ENCODE data around the gene SRSF8.
"Not testable (repeated sequence)": the region's sequence is repeated elsewhere in the genome, so short reads cannot be mapped to it uniquely, and the experiment has no call there.

Gene SRSF8

DNA sequence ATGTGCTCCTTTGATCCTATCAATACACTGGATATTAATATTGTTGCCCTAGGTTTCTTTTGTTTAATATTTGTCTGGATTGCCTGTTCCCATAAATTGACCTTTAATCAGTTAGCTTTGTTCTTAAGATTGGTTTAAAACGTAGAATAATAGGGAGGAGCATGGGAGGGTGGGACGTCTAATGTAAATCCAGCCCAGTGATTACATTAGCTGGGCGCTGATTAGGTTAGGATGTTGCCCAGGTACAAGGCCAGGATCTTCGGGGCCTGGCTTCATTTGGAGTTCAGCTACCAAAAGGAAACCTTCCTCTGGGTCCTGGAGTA, at the start of gene SRSF8:
Gene SRSF8, plus strand, starts transcription at position 204 of the 323 bp plus-strand sequence. CDS start 308 bp downstream, outside the sequence.
- DNase-seq, result no peak

GRCh38 chr11:95021468-95021867, 45.3 kb upstream of the SRSF8 start:
- DNase-seq, result not testable (repeated sequence)

- DNase-seq, result no peak
Observed at GRCh38 chr11:95024958-95025357, 41.8 kb upstream of the SRSF8 start, which contains the start of gene KDM4E. Gene KDM4E, plus strand, starts transcription at chr11:95025258. Its CDS starts 300 bp downstream, at chr11:95025558.

DNA sequence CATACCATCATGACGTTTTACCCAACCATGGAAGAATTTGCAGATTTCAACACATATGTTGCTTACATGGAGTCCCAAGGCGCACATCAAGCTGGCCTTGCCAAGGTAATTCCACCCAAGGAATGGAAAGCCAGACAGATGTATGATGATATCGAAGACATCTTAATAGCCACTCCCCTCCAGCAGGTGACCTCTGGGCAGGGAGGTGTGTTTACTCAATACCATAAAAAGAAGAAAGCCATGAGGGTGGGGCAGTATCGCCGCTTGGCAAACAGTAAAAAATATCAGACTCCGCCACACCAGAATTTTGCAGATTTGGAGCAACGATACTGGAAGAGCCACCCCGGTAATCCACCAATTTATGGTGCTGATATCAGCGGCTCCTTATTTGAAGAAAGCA, 41.1 kb upstream of the SRSF8 start:
- not testable (repeated sequence) for DNase-seq

- DNase-seq, result no peak
Observed at GRCh38 chr11:95028357-95028756, 38.4 kb upstream of the SRSF8 start.

- no peak for DNase-seq
Observed at GRCh38 chr11:95033051-95033450, 33.7 kb upstream of the SRSF8 start.

DNA sequence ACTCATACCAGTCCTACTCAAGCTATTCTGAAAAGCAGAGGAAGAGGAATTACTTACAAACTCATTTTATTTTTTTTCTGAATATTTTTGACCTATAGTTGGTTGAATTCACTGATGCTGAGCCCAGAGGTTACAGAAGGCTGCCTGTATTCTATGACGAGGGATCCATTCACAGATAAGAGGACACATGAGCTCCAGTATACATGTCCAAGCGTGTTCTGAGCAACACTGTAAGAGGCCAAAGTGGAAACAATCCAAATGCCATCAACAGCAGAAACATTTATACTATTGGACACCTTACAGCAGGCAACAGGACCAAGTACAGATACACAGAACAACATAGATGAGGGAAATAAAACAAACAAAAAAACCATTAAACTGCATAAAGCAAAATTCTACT, 31.4 kb upstream of the SRSF8 start:
- DNase-seq, result no peak

- not testable (repeated sequence) for DNase-seq
Observed at GRCh38 chr11:95037356-95038035, 29.2 kb upstream of the SRSF8 start.

DNA sequence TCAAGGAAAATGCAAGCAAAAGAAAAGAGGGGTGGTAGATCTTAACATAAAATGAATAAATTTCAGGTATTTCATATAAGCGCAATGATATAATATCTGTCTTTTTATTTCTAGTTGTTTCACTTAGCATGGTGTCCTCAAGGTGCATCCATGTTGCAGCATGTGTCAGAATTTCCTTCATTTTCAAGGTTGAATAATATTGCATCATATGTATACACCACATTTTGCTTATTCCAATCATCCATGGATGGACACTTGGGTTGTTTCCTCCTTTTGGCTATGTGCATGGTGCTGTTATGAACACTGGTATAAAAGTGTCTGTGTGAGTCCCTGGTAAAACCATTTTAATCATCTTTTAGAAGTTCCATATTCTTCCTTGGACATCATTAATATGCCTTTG, 24.5 kb upstream of the SRSF8 start:
- no peak for DNase-seq

DNA sequence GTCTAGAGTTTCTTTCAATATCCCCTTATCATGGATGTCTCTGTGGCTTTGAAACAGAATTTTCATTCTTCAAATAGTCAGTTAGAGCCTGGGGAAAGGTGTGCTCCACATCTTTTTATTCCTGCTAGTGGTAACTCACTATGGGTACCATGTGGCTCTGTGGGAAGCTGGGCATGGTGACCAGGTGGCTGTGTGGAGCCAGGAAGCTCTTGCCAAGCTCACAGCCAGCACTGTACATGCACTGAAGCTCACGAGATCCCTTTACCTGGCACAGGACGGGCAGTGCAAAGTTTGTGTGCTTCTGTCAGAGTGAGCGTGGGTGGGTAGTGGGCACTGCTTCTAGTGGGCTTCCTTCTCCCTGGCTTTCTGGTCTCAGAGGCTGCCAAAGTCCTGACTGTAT, 23.8 kb upstream of the SRSF8 start:
- DNase-seq, result no peak

- no peak for DNase-seq
Observed at GRCh38 chr11:95044010-95044409, 22.7 kb upstream of the SRSF8 start.

GRCh38 chr11:95045812-95046211, 20.9 kb upstream of the SRSF8 start:
- DNase-seq, result no peak

DNA sequence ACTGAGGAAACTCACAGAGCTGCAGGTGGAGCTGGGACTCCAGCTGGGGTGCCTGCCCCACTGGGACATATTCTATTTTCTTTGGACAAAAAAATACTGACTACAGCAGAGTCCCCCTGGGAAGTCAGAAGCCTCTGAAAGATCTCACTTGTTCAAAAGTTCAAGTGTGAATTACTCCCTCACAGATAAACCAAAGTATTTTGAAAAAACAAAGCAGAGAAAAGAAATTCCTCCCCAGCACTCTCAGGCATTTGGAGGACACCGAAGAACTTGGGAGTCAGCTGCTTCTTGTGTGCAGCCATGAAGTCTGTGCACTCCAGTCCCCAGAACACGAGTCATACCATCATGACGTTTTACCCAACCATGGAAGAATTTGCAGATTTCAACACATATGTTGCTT, 17.6 kb upstream of the SRSF8 start, which contains the start of gene KDM4F:
Gene KDM4F, plus strand, starts transcription at position 301 of the 400 bp plus-strand sequence.
- not testable (repeated sequence) for DNase-seq

- DNase-seq, result no peak
Observed at GRCh38 chr11:95050595-95051202, 16.0 kb upstream of the SRSF8 start.

DNA sequence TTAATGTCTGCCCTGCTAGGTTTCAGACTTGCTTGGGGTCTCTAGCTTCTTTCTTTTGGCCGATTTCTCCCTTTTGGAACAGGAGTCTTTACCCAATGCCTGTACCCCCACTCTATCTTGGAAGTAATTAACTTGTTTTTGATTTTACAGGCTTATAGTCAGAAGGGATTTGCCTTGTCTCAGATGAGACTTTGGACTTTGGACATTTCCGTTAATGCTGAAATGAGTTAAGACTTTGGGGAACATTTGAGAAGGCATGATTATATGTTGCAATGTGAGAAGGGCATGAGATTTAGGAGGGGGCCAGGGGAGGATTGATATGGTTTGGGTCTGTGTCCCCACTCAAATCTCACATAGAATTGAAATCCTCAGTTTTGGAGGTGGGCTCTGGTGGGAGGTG, 12.4 kb upstream of the SRSF8 start:
- no peak for DNase-seq

DNA sequence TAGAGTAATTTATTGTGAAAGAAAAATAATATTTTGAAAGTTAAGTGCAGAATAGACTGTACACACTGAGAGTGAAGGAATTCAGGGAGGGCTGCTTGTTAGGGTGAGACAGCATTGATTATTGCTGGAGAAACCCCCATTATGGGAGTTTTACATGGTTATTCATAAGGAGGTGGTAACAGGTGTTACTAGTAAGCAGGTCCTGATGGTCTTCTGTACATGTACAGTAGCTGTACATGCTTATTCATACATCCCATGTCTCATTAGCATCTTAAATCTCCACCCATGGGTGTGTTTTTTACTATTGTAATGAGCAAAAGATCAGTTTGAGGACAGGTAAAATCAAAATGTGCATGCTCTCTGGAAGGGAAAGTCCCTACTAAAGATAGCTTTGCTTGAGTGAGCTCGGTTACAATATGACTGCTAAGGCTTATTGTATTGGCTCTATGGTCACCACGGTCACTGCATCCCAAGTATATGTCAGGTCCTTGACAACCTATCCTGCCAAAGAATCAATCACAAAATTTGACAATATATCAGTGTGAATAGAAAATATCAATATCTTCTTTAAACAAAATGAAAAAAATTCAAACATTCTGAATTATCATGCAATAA, 11.3 kb upstream of the SRSF8 start:
- DNase-seq, result no peak

GRCh38 chr11:95057959-95058358, 8.8 kb upstream of the SRSF8 start:
- DNase-seq, result no peak

GRCh38 chr11:95058621-95059020, 8.1 kb upstream of the SRSF8 start:
- DNase-seq, result no peak

GRCh38 chr11:95059046-95059445, 7.7 kb upstream of the SRSF8 start:
- DNase-seq, result no peak

DNA sequence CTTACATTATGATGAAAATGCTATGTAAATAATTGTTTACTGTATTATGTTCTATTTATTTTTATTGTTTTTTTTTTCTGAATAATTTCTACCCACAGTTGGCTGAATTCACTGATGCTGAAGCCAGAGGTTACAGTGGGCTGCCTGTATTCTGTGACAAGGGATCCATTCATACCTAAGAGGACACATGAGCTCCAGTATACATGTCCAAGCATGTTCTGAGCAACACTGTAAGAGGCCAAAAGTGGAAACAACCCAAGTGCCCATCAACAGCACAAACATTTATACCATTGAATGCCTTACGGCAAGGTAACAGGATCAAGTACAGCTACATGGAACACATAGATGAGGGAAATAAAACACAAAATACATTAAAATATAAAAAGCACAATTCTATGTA, 1.4 kb upstream of the SRSF8 start:
- no peak for DNase-seq

DNA sequence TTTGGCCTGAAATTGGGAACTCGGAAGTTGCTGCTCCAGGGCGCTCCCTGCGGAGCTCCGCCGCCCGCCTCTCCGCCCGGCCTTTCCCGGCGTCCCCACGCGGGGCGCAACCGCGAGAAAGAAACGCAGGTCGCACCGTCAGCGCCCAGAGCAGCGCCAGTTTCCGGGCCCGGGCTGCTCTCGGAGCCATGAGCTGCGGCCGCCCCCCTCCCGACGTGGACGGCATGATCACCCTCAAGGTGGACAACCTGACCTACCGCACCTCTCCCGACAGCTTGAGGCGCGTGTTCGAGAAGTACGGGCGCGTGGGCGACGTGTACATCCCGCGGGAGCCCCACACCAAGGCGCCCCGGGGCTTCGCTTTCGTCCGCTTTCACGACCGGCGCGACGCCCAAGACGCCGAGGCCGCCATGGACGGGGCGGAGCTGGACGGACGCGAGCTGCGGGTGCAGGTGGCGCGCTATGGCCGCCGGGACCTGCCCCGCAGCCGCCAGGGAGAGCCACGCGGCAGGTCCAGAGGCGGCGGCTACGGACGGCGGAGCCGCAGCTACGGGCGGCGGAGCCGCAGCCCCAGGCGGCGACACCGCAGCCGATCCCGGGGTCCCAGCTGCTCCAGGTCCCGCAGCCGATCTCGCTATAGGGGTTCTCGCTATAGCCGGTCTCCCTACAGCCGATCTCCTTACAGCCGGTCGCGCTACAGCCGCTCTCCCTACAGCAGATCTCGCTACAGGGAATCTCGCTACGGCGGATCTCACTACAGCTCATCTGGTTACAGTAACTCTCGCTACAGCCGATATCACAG, 521 bp downstream of the SRSF8 start:
- peak; percentile 87 for DNase-seq

- no peak for DNase-seq
Observed at GRCh38 chr11:95067841-95068219, 1.1 kb downstream of the SRSF8 start.

GRCh38 chr11:95068549-95068948, 1.8 kb downstream of the SRSF8 start:
- DNase-seq, result peak; percentile 94

- DNase-seq, result no peak
Observed at GRCh38 chr11:95070471-95070870, 3.8 kb downstream of the SRSF8 start.

Data from OCI-M1 (cell line).